H1 (cell line): ENCODE results near the gene KNCN.

ENCODE experiments used
- EZH2 ChIP-seq: fragments of 200-600 bp; sonication (generic); IDR thresholded peaks from 2 replicates; pipeline ENCODE4 v1.7.1; 2012; ENCODE audit warnings: low read depth, mild to moderate bottlenecking, moderate library complexity, low read length, inconsistent platforms; ENCODE audit not compliant: severe bottlenecking
- GABPA ChIP-seq: IDR thresholded peaks from 2 replicates; pipeline ENCODE4 v1.6.1; 2011; ENCODE audit warnings: mild to moderate bottlenecking, low read length, moderate library complexity, borderline replicate concordance; ENCODE audit not compliant: insufficient read depth
- POLR2A ChIP-seq, 2 experiments: IDR thresholded peaks; 1 replicate in 1 of 2; 2 replicates in 1 of 2; pipeline ENCODE4 v1.6.1; 2011; ENCODE audit warnings: low read depth in 2 of 2, low read length in 2 of 2, mild to moderate bottlenecking in 2 of 2; ENCODE audit errors: control extremely low read depth in 1 of 2
- TAF1 ChIP-seq: IDR thresholded peaks from 2 replicates; pipeline ENCODE4 v1.6.1; 2011; ENCODE audit warnings: mild to moderate bottlenecking, low read depth, low read length

DNA sequence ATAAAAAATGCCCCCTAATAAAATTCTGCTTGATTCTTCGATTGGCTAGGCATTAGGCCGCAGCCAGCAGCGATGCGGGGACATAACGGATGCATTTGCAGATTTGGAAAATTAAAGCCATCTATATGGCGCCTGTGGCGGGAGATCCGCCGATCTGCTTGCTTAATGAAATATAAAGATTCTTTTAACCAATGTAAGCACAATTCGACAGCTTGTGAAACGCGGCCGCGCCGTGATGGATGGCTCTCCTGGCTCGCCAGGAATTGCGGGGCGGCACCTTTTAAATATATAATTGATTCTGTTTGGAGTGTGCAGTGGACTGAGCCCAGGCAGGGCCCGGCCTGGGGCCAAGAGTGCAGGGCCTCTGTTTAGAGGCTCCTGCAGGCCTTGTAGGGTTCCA, 53.8 kb downstream of the KNCN start:
- no peak for TF ChIP-seq POLR2A (IDR thresholded peaks at IDR 0.05; ENCODE audit: control extremely low read depth in 1 of 2, low read depth in 2 of 2, low read length in 2 of 2)
- no peak for TF ChIP-seq TAF1
- TF ChIP-seq EZH2: no peak
- TF ChIP-seq GABPA: no peak
